ENCODE results near the gene PCDHB7. TPM values are rescaled to one million over a fixed set of nuclear protein-coding genes. Genes with fewer than 3 reads are reported as not detected.
"Not testable (repeated sequence)": the region's sequence is repeated elsewhere in the genome, so short reads cannot be mapped to it uniquely, and the experiment has no call there.

The PCDHB7 gene
- total RNA-seq, result 1.9 TPM
- long read RNA-seq, partial matches to known transcripts, result 0 of 4 reads
- long read RNA-seq, other reads (novel, unspliced or antisense), result 0 of 4 reads

GRCh38 chr5:141172381-141173204 lies at the start of gene PCDHB7:
PCDHB7 (plus strand) TSS chr5:141172644; CDS start chr5:141172836, 192 bp downstream.
- peak within 1 kb of the TSS; percentile 13 for H3K4me3 ChIP-seq
- DNase-seq, result no peak
- no peaks in the 10 kb centered on the region for H3K4me1 ChIP-seq
- peaks cover 18% of the 10 kb centered on the region for H3K9me3 ChIP-seq
- H3K27ac ChIP-seq, result no peak within 1 kb of the TSS
- intact Hi-C loops (cut with DNase I), result no loop called here
- peak; percentile 39 for TF ChIP-seq CTCF (IDR thresholded peaks at IDR 0.05)
- no peak for ATAC-seq
- H3K27me3 ChIP-seq (ENCODE audit: low read depth), result peaks cover 26% of the 10 kb centered on the region
- H3K36me3 ChIP-seq, result no peaks in the 10 kb centered on the region

- peaks cover 10% of the 10 kb centered on the region for H3K9me3 ChIP-seq
- H3K27me3 ChIP-seq (ENCODE audit: low read depth); H3K27ac ChIP-seq; H3K4me1 ChIP-seq; H3K36me3 ChIP-seq; DNase-seq; intact Hi-C loops (cut with DNase I); ATAC-seq; H3K4me3 ChIP-seq: not testable (repeated sequence)
Observed at GRCh38 chr5:141123396-141124135, 48.9 kb upstream of the PCDHB7 start.

GRCh38 chr5:141127305-141127704 lies 45.1 kb upstream of the PCDHB7 start:
- H3K4me1 ChIP-seq, result no peaks in the 10 kb centered on the region
- H3K27me3 ChIP-seq (ENCODE audit: low read depth), result peaks cover under 1% of the 10 kb centered on the region
- TF ChIP-seq CTCF (IDR thresholded peaks at IDR 0.05), result no peak
- H3K36me3 ChIP-seq, result no peaks in the 10 kb centered on the region
- no peak overlapping the region for H3K27ac ChIP-seq
- H3K9me3 ChIP-seq, result peaks cover 6% of the 10 kb centered on the region
- DNase-seq (no peak), ATAC-seq (no peak)
- H3K4me3 ChIP-seq, result no peak overlapping the region
- intact Hi-C loops (cut with DNase I), result no loop called here

- Histone ChIP-seq H3K4me3 (peak within 1 kb of the TSS; percentile 31), H3K36me3 (no peaks in the 10 kb centered on the region), H3K9me3 (peaks cover 21% of the 10 kb centered on the region), H3K27ac (no peak within 1 kb of the TSS), H3K27me3 (ENCODE audit: low read depth) (no peaks in the 10 kb centered on the region), H3K4me1 (no peaks in the 10 kb centered on the region)
- no peak for DNase-seq
- ATAC-seq, result peak in 1 of 2 donors; percentile 68
- peak; percentile 32 for TF ChIP-seq CTCF (IDR thresholded peaks at IDR 0.05)
- intact Hi-C loops (cut with DNase I), result no loop called here
Observed at GRCh38 chr5:141135030-141135717, 37.3 kb upstream of the PCDHB7 start, which contains the start of gene PCDHB5. PCDHB5 (plus strand) TSS chr5:141135206; CDS start chr5:141135435, 229 bp downstream.

- peaks cover 21% of the 10 kb centered on the region for H3K9me3 ChIP-seq
Observed at GRCh38 chr5:141135718-141136266, 36.7 kb upstream of the PCDHB7 start.

GRCh38 chr5:141137346-141137745 lies 35.1 kb upstream of the PCDHB7 start:
- H3K27ac ChIP-seq; DNase-seq; H3K4me1 ChIP-seq; intact Hi-C loops (cut with DNase I); ATAC-seq; H3K36me3 ChIP-seq; H3K4me3 ChIP-seq; H3K27me3 ChIP-seq (ENCODE audit: low read depth): not testable (repeated sequence)
- H3K9me3 ChIP-seq, result peaks cover 21% of the 10 kb centered on the region

More at GRCh38 chr5:141135718-141136266, 36.7 kb upstream of the PCDHB7 start:
- H3K4me3 ChIP-seq, result peak overlapping the region; percentile 31
- TF ChIP-seq CTCF (IDR thresholded peaks at IDR 0.05), result no peak
- no peaks in the 10 kb centered on the region for H3K36me3 ChIP-seq
- intact Hi-C loops (cut with DNase I), result no loop called here
- DNase-seq, result no peak
- no peaks in the 10 kb centered on the region for H3K27me3 ChIP-seq (ENCODE audit: low read depth)
- ATAC-seq, result no peak
- H3K27ac ChIP-seq, result no peak overlapping the region
- H3K4me1 ChIP-seq, result no peaks in the 10 kb centered on the region

All from lower lobe of right lung (tissue), 2 donors.